ENCODE data around the gene LCE2C.

- TF ChIP-seq NR1H2 (CRISPR knock-in tag; IDR thresholded peaks at IDR 0.05) (no peak), CTCF (IDR thresholded peaks at IDR 0.05) (no peak), ZNF512 (CRISPR knock-in tag; IDR thresholded peaks at IDR 0.05; ENCODE audit: borderline replicate concordance) (no peak)
Observed at GRCh38 chr1:152707860-152708259, 32.8 kb downstream of the LCE2C start, which contains the start of gene LCE4A.
